CD14-positive monocyte (primary cell): Measurements from ENCODE around the gene EPC1. TPM values are rescaled to one million over a fixed set of nuclear protein-coding genes. Genes with fewer than 3 reads are reported as not detected.
"Not testable (repeated sequence)": the region's sequence is repeated elsewhere in the genome, so short reads cannot be mapped to it uniquely, and the experiment has no call there.

Source experiments
- DNase-seq, 3 donors: peaks; one replicate each; pipeline ENCODE4 v3.0.0-alpha.2; 2011 to 2022
- H2AFZ ChIP-seq: 2 replicates; pipeline ENCODE4 v1.6.0; 2012; ENCODE audit warnings: mild to moderate bottlenecking, low read depth, low read length, inconsistent platforms; ENCODE audit not compliant: insufficient read depth, poor library complexity, severe bottlenecking
- H3K27ac ChIP-seq, 2 donors: 1 replicate in 1 of 2; 2 replicates in 1 of 2; pipeline ENCODE4 v1.5.1; 2012 to 2013; ENCODE audit warnings: low read length in 2 of 2, control low read depth in 1 of 2, inconsistent platforms in 1 of 2, low read depth in 1 of 2, mild to moderate bottlenecking in 1 of 2
- H3K27me3 ChIP-seq, 2 donors: one replicate each; pipeline versions ENCODE4 v1.6.0 to v1.6.1; 2011 to 2013; ENCODE audit warnings: low read length in 2 of 2; ENCODE audit not compliant: control insufficient read depth in 2 of 2, insufficient read depth in 2 of 2
- H3K36me3 ChIP-seq, 2 donors: replicated peaks in 1 of 2; 1 replicate in 1 of 2; 2 replicates in 1 of 2; pipeline versions ENCODE4 v1.5.1 to v1.6.1; 2012 to 2013; ENCODE audit warnings: low read length in 2 of 2, control low read depth in 1 of 2, inconsistent platforms in 1 of 2, mild to moderate bottlenecking in 1 of 2; ENCODE audit not compliant: insufficient read depth in 2 of 2, control insufficient read depth in 1 of 2
- H3K4me1 ChIP-seq, 2 donors: 1 replicate in 1 of 2; 2 replicates in 1 of 2; pipeline versions ENCODE4 v1.5.1 to v1.6.1; 2012 to 2013; ENCODE audit warnings: low read length in 2 of 2, control low read depth in 1 of 2, inconsistent platforms in 1 of 2, mild to moderate bottlenecking in 1 of 2, moderate library complexity in 1 of 2; ENCODE audit not compliant: insufficient read depth in 2 of 2, control insufficient read depth in 1 of 2
- H3K4me2 ChIP-seq: replicated peaks from 2 replicates; pipeline ENCODE3; 2012; ENCODE audit warnings: low read length, moderate library complexity, mild to moderate bottlenecking; ENCODE audit not compliant: poor library complexity, severe bottlenecking; ENCODE audit errors: extremely low read depth
- H3K4me3 ChIP-seq, 3 experiments: fragments of 200-600 bp in 1 of 3; sonication (generic) in 1 of 3; replicated peaks in 1 of 3; 1 replicate in 2 of 3; 2 replicates in 1 of 3; pipeline ENCODE4 v1.5.1; 2011 to 2013; ENCODE audit warnings: low read length in 3 of 3, mild to moderate bottlenecking in 3 of 3, control low read depth in 2 of 3, low read depth in 2 of 3, inconsistent platforms in 1 of 3, moderate library complexity in 1 of 3
- H3K79me2 ChIP-seq: 2 replicates; pipeline ENCODE4 v1.6.0; 2012; ENCODE audit warnings: mild to moderate bottlenecking, control low read depth, inconsistent platforms, low read length, moderate library complexity; ENCODE audit not compliant: insufficient read depth
- H3K9ac ChIP-seq: 2 replicates; pipeline ENCODE4 v1.6.0; 2017; ENCODE audit warnings: low read length, mild to moderate bottlenecking; ENCODE audit not compliant: insufficient read depth, poor library complexity, severe bottlenecking
- H3K9me3 ChIP-seq, 2 donors: replicated peaks in 1 of 2; 1 replicate in 1 of 2; 2 replicates in 1 of 2; pipeline versions ENCODE4 v1.5.1 to v1.6.1; 2012 to 2013; ENCODE audit warnings: low read length in 2 of 2, control low read depth in 1 of 2; ENCODE audit not compliant: control insufficient read depth in 1 of 2, insufficient read depth in 1 of 2
- H4K20me1 ChIP-seq: 2 replicates; pipeline ENCODE4 v1.6.0; 2012; ENCODE audit warnings: mild to moderate bottlenecking, low read length, control low read depth, moderate library complexity; ENCODE audit not compliant: insufficient read depth
- H3K27ac Mint-ChIP-seq, 7 donors: one replicate each; pipeline ENCODE4 v1.8.0; 2020; ENCODE audit warnings: mild to moderate bottlenecking in 7 of 7, mixed read lengths in 7 of 7, moderate library complexity in 6 of 7, inconsistent platforms in 2 of 7
- H3K27me3 Mint-ChIP-seq, 3 donors: one replicate each; pipeline ENCODE4 v1.8.0; 2021 to 2022; ENCODE audit warnings: low read depth in 3 of 3, mild to moderate bottlenecking in 3 of 3, mixed read lengths in 3 of 3, moderate library complexity in 3 of 3, inconsistent platforms in 1 of 3
- H3K36me3 Mint-ChIP-seq, 2 donors: one replicate each; pipeline ENCODE4 v1.8.0; 2020; ENCODE audit warnings: mixed read lengths in 2 of 2, inconsistent platforms in 1 of 2, mild to moderate bottlenecking in 1 of 2
- H3K4me1 Mint-ChIP-seq: one replicate; pipeline ENCODE4 v1.8.0; 2020; ENCODE audit warnings: mild to moderate bottlenecking, mixed read lengths
- H3K4me3 Mint-ChIP-seq, 2 donors: one replicate each; pipeline ENCODE4 v1.8.0; 2020; ENCODE audit warnings: mild to moderate bottlenecking in 2 of 2, mixed read lengths in 2 of 2, moderate library complexity in 1 of 2
- H3K9me3 Mint-ChIP-seq, 7 donors: one replicate each; pipeline ENCODE4 v1.8.0; 2020 to 2022; ENCODE audit warnings: mixed read lengths in 7 of 7, mild to moderate bottlenecking in 6 of 7, moderate library complexity in 6 of 7, inconsistent platforms in 2 of 7
- WGBS: methylation state at CpG from one replicate; pipeline ENCODE4 v1.1.5; 2013; ENCODE audit warnings: missing lambda C conversion rate; ENCODE audit not compliant: insufficient coverage; 5-methylcytosine and 5-hydroxymethylcytosine counted together
- intact Hi-C, 2 donors: fragments of 100-400 bp; cut with micrococcal nuclease; formaldehyde crosslinking; loops; one replicate each; pipeline versions ENCODE4 v1.15.0 to v1.15.1; 2023
- polyA plus RNA-seq, 3 donors: library from polyadenylated mRNA; depleted of rRNA in 1 of 3; unstranded in 2 of 3; stranded (reverse) in 1 of 3; fragments of 300-500 nt in 2 of 3; fragments of >200 nt in 1 of 3; fragmentation: Illumina TruSeq in 2 of 3; gene quantifications; 1 replicate in 2 of 3; 2 replicates in 1 of 3; pipeline ENCODE4 v1.2.3, GENCODE V29; 2012 to 2021
- small RNA-seq: library from RNA; depleted of rRNA; stranded (forward); fragments of <200 nt; gene quantifications from one replicate; pipeline ENCODE3, GENCODE V24; 2012; ENCODE audit warnings: low read depth; ENCODE audit not compliant: insufficient read length

Gene EPC1
- polyA plus RNA-seq, 3 donors: 28.3 to 60.8 (median 31.0) TPM

- H3K9me3 Mint-ChIP-seq: peaks cover 18 to 49% (median 38%) of the 10 kb centered on the region in 7 donors
These were observed 127.8 kb downstream of the EPC1 start for GRCh38 chr10:32219156-32219555.

GRCh38 chr10:32218206-32219044, 128.5 kb downstream of the EPC1 start:
- WGBS: 74% methylated on average over 3 of the region's 5 CpGs
- H3K4me2 ChIP-seq, H3K4me3 Mint-ChIP-seq, H3K79me2 ChIP-seq, H3K4me1 Mint-ChIP-seq, intact Hi-C loops, H3K36me3 Mint-ChIP-seq, H4K20me1 ChIP-seq, H3K27me3 ChIP-seq, H3K27ac ChIP-seq, H3K36me3 ChIP-seq, H2AFZ ChIP-seq, H3K27me3 Mint-ChIP-seq, H3K9ac ChIP-seq, H3K4me1 ChIP-seq, H3K4me3 ChIP-seq, DNase-seq, H3K27ac Mint-ChIP-seq: not testable (repeated sequence)
- H3K9me3 ChIP-seq: peaks cover 21 to 24% of the 10 kb centered on the region in 2 donors
- peaks cover 18 to 41% (median 34%) of the 10 kb centered on the region in 7 donors for H3K9me3 Mint-ChIP-seq

More at GRCh38 chr10:32219156-32219555, 127.8 kb downstream of the EPC1 start:
- H3K9me3 ChIP-seq: peaks cover 21 to 24% of the 10 kb centered on the region in 2 donors
- H3K9ac ChIP-seq, H4K20me1 ChIP-seq, intact Hi-C loops, H3K79me2 ChIP-seq, H3K4me1 ChIP-seq, H3K4me3 ChIP-seq, H3K27ac ChIP-seq, H3K4me1 Mint-ChIP-seq, DNase-seq, H3K4me2 ChIP-seq, H3K36me3 Mint-ChIP-seq, H2AFZ ChIP-seq, H3K36me3 ChIP-seq, H3K27me3 ChIP-seq, H3K27me3 Mint-ChIP-seq, H3K4me3 Mint-ChIP-seq: not testable (repeated sequence)
- 83% methylated on average over 2 of the region's 6 CpGs for WGBS
- H3K27ac Mint-ChIP-seq: peak overlapping the region in 1 of 7 donors; percentile 41

Small RNA genes within 50 kb of the gene (small RNA-seq; reads per million reads assigned to genes)
- not detected for gene RNU6-1244P

Other genes starting within 250 kb of the EPC1 start
- gene CCDC7, start 99.0 kb upstream of the EPC1 start, polyA plus RNA-seq: 1 to 10 TPM; 1.3 to 2.3 (median 2.0) TPM